Measurements from ENCODE around the gene PTPRCAP. TPM values are rescaled to one million over a fixed set of nuclear protein-coding genes. Genes with fewer than 3 reads are reported as not detected.
A peak's percentile ranks its signal among the peaks of the same experiment; 100 is the strongest.

The PTPRCAP gene
- total RNA-seq, 2 experiments from 2014 or later: 93.5 to 97.4 TPM

GRCh38 chr11:67465189-67465510 is 27.7 kb upstream of the PTPRCAP start:
- Mint-ChIP-seq H3K36me3 (peaks cover 5% of the 10 kb centered on the region), H3K9me3 (no peaks in the 10 kb centered on the region), H3K4me3 (peak overlapping the region; percentile 89), H3K27me3 (no peaks in the 10 kb centered on the region), H3K4me1 (ENCODE audit: low read depth) (peaks cover 32% of the 10 kb centered on the region), H3K27ac (peak overlapping the region; percentile 93)
- no peak for DNase-seq
- ChIA-PET CTCF (interaction anchor here (0.6 to 1.3 kb wide), 5 partner anchors 20 to 148 kb away, joined by 3 to 5 read pairs (median 3); partner anchors contain the start of gene PTPRCAP), POLR2A (interaction anchor here (0.9 to 2.0 kb wide), 7 partner anchors 13 to 113 kb away, joined by 3 to 10 read pairs (median 3); partner anchors contain the start of genes PITPNM1, POLD4, PTPRCAP and RPS6KB2)
- intact Hi-C loops (cut with micrococcal nuclease): loop anchor here (2.0 to 5.0 kb wide), 2 partner anchors 18 to 38 kb away; partner anchors contain the start of gene RPS6KB2

GRCh38 chr11:67464411-67465188 is 27.1 kb upstream of the PTPRCAP start:
- ChIA-PET POLR2A (interaction anchor here (0.5 to 2.0 kb wide), 8 partner anchors 10 to 112 kb away, joined by 3 to 10 read pairs (median 3); partner anchors contain the start of genes PITPNM1, POLD4, PTPRCAP and RPS6KB2), CTCF (interaction anchor here (0.9 to 1.3 kb wide), 3 partner anchors 27 to 62 kb away, joined by 3 read pairs; partner anchors contain the start of gene PTPRCAP)
- H3K27me3 Mint-ChIP-seq: no peaks in the 10 kb centered on the region
- peak; percentile 96 for DNase-seq
- peaks cover 34% of the 10 kb centered on the region for H3K4me1 Mint-ChIP-seq (ENCODE audit: low read depth)
- H3K9me3 Mint-ChIP-seq: no peaks in the 10 kb centered on the region
- H3K27ac Mint-ChIP-seq: peak overlapping the region; percentile 93
- intact Hi-C loops (cut with micrococcal nuclease): loop anchor here (1.0 to 5.0 kb wide), 4 partner anchors 18 to 44 kb away; partner anchors contain the start of genes CDK2AP2 and RPS6KB2
- peak overlapping the region; percentile 89 for H3K4me3 Mint-ChIP-seq
- H3K36me3 Mint-ChIP-seq: peaks cover 5% of the 10 kb centered on the region

GRCh38 chr11:67463680-67464410 is 26.4 kb upstream of the PTPRCAP start:
- Mint-ChIP-seq H3K4me1 (ENCODE audit: low read depth) (peaks cover 30% of the 10 kb centered on the region), H3K9me3 (no peaks in the 10 kb centered on the region), H3K36me3 (peaks cover 5% of the 10 kb centered on the region), H3K4me3 (peak overlapping the region; percentile 48), H3K27me3 (no peaks in the 10 kb centered on the region), H3K27ac (peak overlapping the region; percentile 93)
- ChIA-PET POLR2A (no interaction called here), CTCF (no interaction called here)
- intact Hi-C loops (cut with micrococcal nuclease): loop anchor here (1.0 to 2.0 kb wide), 3 partner anchors 17 to 44 kb away; partner anchors contain the start of gene CDK2AP2
- DNase-seq: no peak

GRCh38 chr11:67463186-67463585 is 25.7 kb upstream of the PTPRCAP start:
- intact Hi-C loops (cut with micrococcal nuclease): no loop called here
- Mint-ChIP-seq H3K9me3 (no peaks in the 10 kb centered on the region), H3K27ac (no peak overlapping the region), H3K4me3 (no peak overlapping the region), H3K4me1 (ENCODE audit: low read depth) (peaks cover 27% of the 10 kb centered on the region), H3K36me3 (peaks cover 5% of the 10 kb centered on the region), H3K27me3 (no peaks in the 10 kb centered on the region)
- POLR2A ChIA-PET: no interaction called here
- no peak for DNase-seq
- CTCF ChIA-PET: no interaction called here

- Mint-ChIP-seq H3K27ac (no peak overlapping the region), H3K4me3 (no peak overlapping the region), H3K9me3 (no peaks in the 10 kb centered on the region), H3K36me3 (no peaks in the 10 kb centered on the region), H3K4me1 (ENCODE audit: low read depth) (peaks cover 3% of the 10 kb centered on the region), H3K27me3 (no peaks in the 10 kb centered on the region)
- CTCF ChIA-PET: interaction anchor here (1.0 kb wide), 1 partner anchor 101 kb away, joined by 3 read pairs; no protein-coding TSS in a partner anchor
- DNase-seq: no peak
- POLR2A ChIA-PET: interaction anchor here (1.4 kb wide), 1 partner anchor 17 kb away, joined by 3 read pairs; no protein-coding TSS in a partner anchor
- intact Hi-C loops (cut with micrococcal nuclease): no loop called here
Measured at GRCh38 chr11:67458266-67458665, 20.8 kb upstream of the PTPRCAP start.

GRCh38 chr11:67457453-67457852 is 20.0 kb upstream of the PTPRCAP start:
- H3K36me3 Mint-ChIP-seq: no peaks in the 10 kb centered on the region
- H3K27me3 Mint-ChIP-seq: no peaks in the 10 kb centered on the region
- ChIA-PET CTCF (no interaction called here), POLR2A (interaction anchor here (1.4 kb wide), 2 partner anchors 11 to 18 kb away, joined by 3 to 4 read pairs; no protein-coding TSS in a partner anchor)
- peaks cover 3% of the 10 kb centered on the region for H3K4me1 Mint-ChIP-seq (ENCODE audit: low read depth)
- intact Hi-C loops (cut with micrococcal nuclease): no loop called here
- H3K4me3 Mint-ChIP-seq: no peak overlapping the region
- H3K27ac Mint-ChIP-seq: no peak overlapping the region
- no peak for DNase-seq
- H3K9me3 Mint-ChIP-seq: no peaks in the 10 kb centered on the region

- ChIA-PET POLR2A (interaction anchor here (1.4 kb wide), 1 partner anchor 12 kb away, joined by 4 read pairs; no protein-coding TSS in a partner anchor), CTCF (no interaction called here)
- H3K36me3 Mint-ChIP-seq: no peaks in the 10 kb centered on the region
- no peak for DNase-seq
- H3K27me3 Mint-ChIP-seq: no peaks in the 10 kb centered on the region
- no peak overlapping the region for H3K27ac Mint-ChIP-seq
- intact Hi-C loops (cut with micrococcal nuclease): no loop called here
- H3K4me1 Mint-ChIP-seq (ENCODE audit: low read depth): peaks cover 4% of the 10 kb centered on the region
- no peaks in the 10 kb centered on the region for H3K9me3 Mint-ChIP-seq
- H3K4me3 Mint-ChIP-seq: no peak overlapping the region
Measured at GRCh38 chr11:67456068-67456705, 18.7 kb upstream of the PTPRCAP start.

- intact Hi-C loops (cut with micrococcal nuclease): no loop called here
- CTCF ChIA-PET: no interaction called here
- Mint-ChIP-seq H3K4me1 (ENCODE audit: low read depth) (peaks cover 5% of the 10 kb centered on the region), H3K36me3 (no peaks in the 10 kb centered on the region), H3K9me3 (no peaks in the 10 kb centered on the region), H3K27me3 (no peaks in the 10 kb centered on the region), H3K27ac (no peak within 1 kb of the TSS), H3K4me3 (no peak within 1 kb of the TSS)
- POLR2A ChIA-PET: no interaction called here
- DNase-seq: no peak
Measured at GRCh38 chr11:67455054-67455453, 17.6 kb upstream of the PTPRCAP start, which contains the start of gene CABP4. Gene CABP4 (plus strand): TSS chr11:67455354. CDS start chr11:67455424, 70 bp downstream.

- peaks cover 8% of the 10 kb centered on the region for H3K4me1 Mint-ChIP-seq (ENCODE audit: low read depth)
- H3K36me3 Mint-ChIP-seq: no peaks in the 10 kb centered on the region
- no peaks in the 10 kb centered on the region for H3K27me3 Mint-ChIP-seq
- H3K9me3 Mint-ChIP-seq: no peaks in the 10 kb centered on the region
- POLR2A ChIA-PET: no interaction called here
- intact Hi-C loops (cut with micrococcal nuclease): no loop called here
- no peak for DNase-seq
- H3K27ac Mint-ChIP-seq: no peak overlapping the region
- H3K4me3 Mint-ChIP-seq: no peak overlapping the region
- CTCF ChIA-PET: no interaction called here
Measured at GRCh38 chr11:67453816-67454732, 16.6 kb upstream of the PTPRCAP start.

- Mint-ChIP-seq H3K4me1 (ENCODE audit: low read depth) (peaks cover 20% of the 10 kb centered on the region), H3K27me3 (no peaks in the 10 kb centered on the region), H3K36me3 (no peaks in the 10 kb centered on the region), H3K4me3 (no peak within 1 kb of the TSS), H3K9me3 (no peaks in the 10 kb centered on the region), H3K27ac (no peak within 1 kb of the TSS)
- ChIA-PET POLR2A (interaction anchor here (1.0 to 1.1 kb wide), 2 partner anchors 13 to 32 kb away, joined by 3 read pairs; no protein-coding TSS in a partner anchor), CTCF (no interaction called here)
- intact Hi-C loops (cut with micrococcal nuclease): no loop called here
- no peak for DNase-seq
Measured at GRCh38 chr11:67452141-67452952, 14.9 kb upstream of the PTPRCAP start, which contains the start of gene GPR152. Gene GPR152 (minus strand): TSS chr11:67452729. CDS start chr11:67452724, 5 bp downstream.

Data from activated CD4-positive, alpha-beta memory T cell treated with anti-CD3 and anti-CD28 coated beads for 36 hours (primary cell).